GM19438 (cell line): ENCODE measurements around the gene RGS10.

Experiments used
- ATAC-seq: cut with Tn5 transposase; IDR thresholded peaks from one replicate; pipeline ENCODE4 v1.9.1; 2021; ENCODE audit warnings: low read depth; ENCODE audit not compliant: unreplicated experiment

RGS10 gene

GRCh38 chr10:119453313-119453712, 89.2 kb downstream of the RGS10 start:
- no peak for ATAC-seq

- no peak for ATAC-seq
Observed at GRCh38 chr10:119452396-119452795, 90.1 kb downstream of the RGS10 start.

GRCh38 chr10:119451300-119451896, 91.1 kb downstream of the RGS10 start:
- no peak for ATAC-seq

- no peak for ATAC-seq
Observed at GRCh38 chr10:119450606-119451299, 91.8 kb downstream of the RGS10 start.
